ENCODE data around the gene AASDH.

DNA sequence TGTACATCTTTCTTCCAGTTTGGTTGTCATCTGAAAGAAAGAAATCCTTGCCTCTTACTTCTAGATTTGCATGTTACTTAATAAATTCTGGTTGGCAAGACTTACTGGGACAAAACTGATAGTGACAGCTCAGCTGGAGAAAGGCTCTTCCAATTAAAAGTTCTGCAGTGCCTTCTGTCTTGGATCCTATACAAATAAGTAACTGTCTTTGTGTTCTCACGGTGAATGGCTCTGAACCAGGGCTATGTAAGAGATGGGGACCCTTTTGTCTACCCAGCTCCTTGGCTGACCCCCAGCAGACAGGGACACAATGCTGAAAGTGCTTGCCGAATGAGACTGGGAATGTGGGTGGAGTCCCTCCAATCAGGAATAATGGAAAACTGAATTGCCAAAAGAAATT, 89.5 kb downstream of the AASDH start:
- TF ChIP-seq CTCF (IDR thresholded peaks at IDR 0.05) (no peak), POLR2A (IDR thresholded peaks at IDR 0.05) (no peak)
